Fibroblast of pulmonary artery (primary cell): Measurements from ENCODE around the gene PRKAG3.

Experiments used
- DNase-seq: peaks from one replicate; pipeline ENCODE4 v3.0.0-alpha.2; 2010; ENCODE audit warnings: low read depth
- H3K4me3 ChIP-seq: replicated peaks from 2 replicates; pipeline ENCODE4 v1.5.1; 2011; ENCODE audit warnings: low read depth, mild to moderate bottlenecking, control low read depth, low read length, moderate library complexity
- TF ChIP-seq, protein P1 (sequence below): IDR thresholded peaks from 2 replicates; pipeline ENCODE4 v1.5.1; 2011; ENCODE audit warnings: mild to moderate bottlenecking, control low read depth, low read length, inconsistent platforms; ENCODE audit errors: missing control alignments

PRKAG3 gene

DNA sequence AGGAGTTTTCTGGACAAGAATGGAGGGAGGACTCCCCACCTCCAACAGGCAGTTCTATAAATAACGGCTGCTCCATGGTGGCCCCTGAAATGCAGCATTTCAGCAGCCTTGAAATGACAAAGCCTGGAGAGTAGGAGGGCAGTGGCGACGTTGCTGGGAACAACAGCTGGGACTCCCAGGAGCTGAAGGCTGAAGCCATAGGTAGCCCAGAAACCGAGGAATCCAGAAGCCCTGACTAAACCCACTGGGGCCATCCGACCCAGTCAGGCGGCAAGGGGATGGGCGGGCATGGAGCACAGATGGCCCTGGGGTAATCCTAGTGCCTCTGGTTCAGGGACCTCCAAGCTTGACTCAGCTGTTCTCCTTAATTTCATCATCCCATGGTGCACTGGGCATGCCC is 9.0 kb downstream of the PRKAG3 start:
- TF ChIP-seq, protein P1, sequence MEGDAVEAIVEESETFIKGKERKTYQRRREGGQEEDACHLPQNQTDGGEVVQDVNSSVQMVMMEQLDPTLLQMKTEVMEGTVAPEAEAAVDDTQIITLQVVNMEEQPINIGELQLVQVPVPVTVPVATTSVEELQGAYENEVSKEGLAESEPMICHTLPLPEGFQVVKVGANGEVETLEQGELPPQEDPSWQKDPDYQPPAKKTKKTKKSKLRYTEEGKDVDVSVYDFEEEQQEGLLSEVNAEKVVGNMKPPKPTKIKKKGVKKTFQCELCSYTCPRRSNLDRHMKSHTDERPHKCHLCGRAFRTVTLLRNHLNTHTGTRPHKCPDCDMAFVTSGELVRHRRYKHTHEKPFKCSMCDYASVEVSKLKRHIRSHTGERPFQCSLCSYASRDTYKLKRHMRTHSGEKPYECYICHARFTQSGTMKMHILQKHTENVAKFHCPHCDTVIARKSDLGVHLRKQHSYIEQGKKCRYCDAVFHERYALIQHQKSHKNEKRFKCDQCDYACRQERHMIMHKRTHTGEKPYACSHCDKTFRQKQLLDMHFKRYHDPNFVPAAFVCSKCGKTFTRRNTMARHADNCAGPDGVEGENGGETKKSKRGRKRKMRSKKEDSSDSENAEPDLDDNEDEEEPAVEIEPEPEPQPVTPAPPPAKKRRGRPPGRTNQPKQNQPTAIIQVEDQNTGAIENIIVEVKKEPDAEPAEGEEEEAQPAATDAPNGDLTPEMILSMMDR = no peak
- no peak for DNase-seq
- no peak overlapping the region for H3K4me3 ChIP-seq

DNA sequence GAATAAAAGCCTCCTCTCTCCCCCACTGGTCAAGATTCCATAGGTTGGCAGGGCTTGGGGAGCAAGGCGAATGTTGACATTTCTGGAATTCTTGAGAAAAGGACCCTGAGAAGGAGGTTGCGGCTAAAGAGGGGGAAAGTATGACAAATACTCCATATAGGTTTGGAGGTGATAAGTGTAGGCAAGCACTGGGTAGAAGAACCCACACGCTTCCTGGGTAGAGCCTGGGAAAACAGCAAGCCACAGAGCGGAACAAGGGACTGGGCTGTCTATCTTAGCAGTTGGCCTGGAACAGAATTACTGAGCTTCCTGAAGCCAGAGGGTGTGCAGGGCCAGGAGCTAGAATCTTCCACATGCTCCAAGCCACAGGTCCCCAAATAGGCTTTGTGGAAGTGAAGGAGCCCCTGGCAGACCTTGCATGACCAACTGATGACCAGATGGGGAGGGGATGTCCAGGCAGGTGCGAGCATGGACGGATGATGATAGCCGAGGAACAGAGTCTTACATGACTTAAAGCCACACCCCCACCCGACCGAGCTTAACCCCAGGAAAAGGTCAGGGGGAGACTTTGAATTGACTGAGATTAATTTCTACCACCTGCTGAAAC is 9.9 kb downstream of the PRKAG3 start:
- no peak for DNase-seq
- TF ChIP-seq, protein P1 = no peak
- H3K4me3 ChIP-seq = no peak overlapping the region

DNA sequence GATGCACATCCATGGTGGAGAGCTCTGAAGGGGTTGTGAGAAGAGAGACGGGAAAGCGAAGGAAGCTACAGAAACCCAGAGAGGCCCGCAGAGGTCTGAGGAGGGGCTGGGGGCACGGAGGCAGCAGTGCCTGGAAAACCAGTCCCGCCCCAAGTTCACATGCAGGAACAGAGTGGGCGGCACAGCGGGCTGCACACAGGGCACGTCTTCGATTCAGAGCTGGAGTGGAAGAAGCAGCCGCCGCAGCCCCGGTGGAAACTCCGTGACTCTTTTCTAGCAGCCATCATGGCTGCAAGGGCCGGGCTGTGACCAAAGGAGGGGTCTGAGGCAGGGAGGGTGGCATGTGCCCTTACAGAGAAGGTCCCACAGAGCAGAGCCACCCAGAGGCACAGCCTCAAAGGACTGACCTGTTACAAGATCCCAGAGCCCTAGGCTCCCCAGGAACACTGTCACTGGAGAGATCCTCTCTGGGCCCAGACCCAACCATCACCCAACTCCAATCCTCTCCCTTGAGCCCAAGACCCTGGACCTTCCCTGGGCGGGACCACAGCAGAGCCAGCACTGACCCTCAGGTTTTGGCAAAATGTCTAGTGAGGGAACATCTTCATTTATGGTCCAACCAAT is 10.7 kb downstream of the PRKAG3 start:
- no peak for DNase-seq
- TF ChIP-seq, protein P1 = no peak
- H3K4me3 ChIP-seq = no peak overlapping the region

DNA sequence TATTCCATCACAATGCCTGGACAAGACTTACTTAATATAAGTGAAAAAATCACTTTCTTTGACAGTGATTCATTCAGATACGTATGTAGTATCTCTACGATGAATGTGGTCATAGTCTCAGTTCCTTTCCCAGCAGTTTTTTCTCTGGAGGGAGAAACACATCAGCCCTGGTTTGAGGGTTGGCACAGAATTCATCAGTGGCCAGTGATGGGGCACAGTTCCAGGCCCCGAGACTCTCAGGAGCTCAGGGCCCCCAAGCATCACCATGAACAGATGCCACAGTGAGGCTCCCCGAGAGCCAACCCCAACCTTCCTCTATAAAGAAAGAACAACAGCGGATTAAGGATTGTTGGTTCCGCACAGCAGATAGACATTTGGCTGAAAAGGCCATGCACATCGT is 12.5 kb downstream of the PRKAG3 start:
- no peak overlapping the region for H3K4me3 ChIP-seq
- no peak for DNase-seq
- TF ChIP-seq, protein P1 = no peak

DNA sequence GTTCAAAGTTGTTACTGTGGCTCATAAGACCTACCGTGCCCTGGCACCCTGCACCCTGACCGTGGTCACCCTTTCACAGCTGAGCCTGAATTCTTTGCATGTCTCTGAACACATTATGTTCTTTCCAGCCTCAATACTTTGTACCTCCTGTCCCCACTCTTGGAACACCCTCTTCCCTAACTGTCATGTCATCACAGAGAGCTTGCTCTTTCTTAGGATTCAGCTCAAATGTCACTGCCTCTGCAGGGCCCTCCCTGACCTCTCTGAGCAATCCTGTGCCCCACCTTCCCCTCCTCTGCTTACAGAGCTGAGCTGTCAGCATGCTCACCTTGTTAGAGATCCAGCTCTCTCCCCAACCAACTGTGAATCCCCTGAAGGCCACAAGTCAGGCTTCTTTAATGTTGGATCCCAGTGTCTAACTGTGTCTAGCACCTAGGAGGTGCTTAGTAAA is 15.0 kb downstream of the PRKAG3 start:
- no peak for DNase-seq
- H3K4me3 ChIP-seq = no peak overlapping the region

DNA sequence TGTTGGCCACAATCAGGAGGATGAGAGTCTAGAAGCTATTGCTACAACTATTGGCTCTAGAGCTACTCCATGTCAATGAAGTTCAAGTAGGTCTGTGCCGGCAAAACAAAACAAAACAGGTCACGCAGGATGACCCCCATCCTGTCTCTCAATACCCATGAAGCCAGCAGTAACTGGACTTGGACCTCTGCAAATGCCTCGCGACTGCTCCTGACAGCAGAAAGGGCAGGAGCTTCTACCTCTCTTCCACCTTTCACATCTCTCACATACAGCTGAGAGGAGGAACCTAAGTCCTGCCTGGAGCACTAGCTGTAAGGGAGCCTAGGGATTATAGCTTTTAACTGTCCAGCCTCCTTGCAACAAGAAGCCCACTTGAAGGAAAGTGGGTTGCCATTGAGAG is 16.0 kb downstream of the PRKAG3 start:
- no peak overlapping the region for H3K4me3 ChIP-seq
- no peak for DNase-seq
- TF ChIP-seq, protein P1 = no peak

More for the DNA sequence above, 15.0 kb downstream of the PRKAG3 start:
- TF ChIP-seq, protein P1 = no peak

DNA sequence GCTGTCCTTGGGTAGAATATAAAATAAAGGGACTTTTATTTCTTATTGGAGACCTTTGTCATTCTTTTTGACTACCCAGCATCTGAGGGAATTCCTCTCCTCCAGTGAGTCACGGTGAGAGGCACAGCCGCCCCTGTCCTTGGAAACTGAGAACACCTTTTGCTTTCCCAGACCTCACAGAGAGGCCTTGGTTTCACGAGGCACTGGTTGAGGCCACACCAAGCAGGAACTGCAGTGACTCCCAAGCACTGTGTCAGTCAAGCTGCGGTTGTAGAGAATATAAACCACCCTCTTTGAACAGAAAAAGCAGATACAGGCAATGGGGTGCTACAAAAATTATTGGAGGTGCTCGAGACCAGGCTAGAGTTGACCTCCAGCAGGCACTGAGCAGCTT is 16.4 kb downstream of the PRKAG3 start:
- no peak for DNase-seq
- TF ChIP-seq, protein P1 = no peak
- H3K4me3 ChIP-seq = no peak overlapping the region
